Endothelial cell of umbilical vein (primary cell): ENCODE measurements around the gene ZFYVE26. TPM values are rescaled to one million over a fixed set of nuclear protein-coding genes. Genes with fewer than 3 reads are reported as not detected.

Experiments
- BruUV-seq: library from RNA; stranded (reverse); fragments of 400-500 nt; replicated peaks from 2 replicates; lab custom pipeline; 2021; lab: Mats Ljungman, UMichigan
- CTCF ChIA-PET: fragments of 300-600, 350-600 bp; sonication (Branson Sonifier 250); formaldehyde crosslinking; loops from one replicate; lab custom pipeline; 2021; ENCODE audit warnings: antibody characterized with exemption, inconsistent platforms; lab: Charles Lee
- POLR2A ChIA-PET: fragments of 300-600, 350-600 bp; sonication (Branson Sonifier 250); formaldehyde crosslinking; loops from one replicate; lab custom pipeline; 2021; ENCODE audit warnings: antibody characterized with exemption, inconsistent platforms; lab: Charles Lee
- DNase-seq: peaks from one replicate; pipeline ENCODE4 v3.0.0-alpha.2; 2011; ENCODE audit warnings: low read depth, low spot score
- FAIRE-seq: peaks from 2 replicates; lab custom pipeline; 2011; peaks lifted over from hg19 to GRCh38; lab: Jason Lieb, UNC
- H2AFZ ChIP-seq: 2 replicates; pipeline ENCODE4 v1.6.0; 2012; ENCODE audit warnings: low read depth, low read length, control low read depth, inconsistent platforms
- H3K27ac ChIP-seq: 2 replicates; pipeline ENCODE4 v1.5.1; 2011; ENCODE audit warnings: low read depth, mild to moderate bottlenecking, control low read depth, low read length, moderate library complexity; ENCODE audit not compliant: insufficient read depth
- H3K27me3 ChIP-seq, 2 experiments: 2 replicates each; pipeline versions ENCODE4 v1.6.0 to v1.6.1; 2011; ENCODE audit warnings: low read length in 2 of 2, mixed read lengths in 1 of 2; ENCODE audit not compliant: control insufficient read depth in 2 of 2, insufficient read depth in 2 of 2
- H3K36me3 ChIP-seq, 2 experiments: 2 replicates in 1 of 2; 3 replicates in 1 of 2; pipeline ENCODE4 v1.5.1; 2011; ENCODE audit warnings: low read length in 2 of 2, mild to moderate bottlenecking in 1 of 2, moderate library complexity in 1 of 2; ENCODE audit not compliant: control insufficient read depth in 2 of 2, insufficient read depth in 2 of 2; ENCODE audit errors: extremely low read depth in 1 of 2
- H3K4me1 ChIP-seq: 3 replicates; pipeline ENCODE4 v1.5.1; 2011; ENCODE audit warnings: mild to moderate bottlenecking, low read length; ENCODE audit not compliant: control insufficient read depth, insufficient read depth; ENCODE audit errors: extremely low read depth
- H3K4me2 ChIP-seq: 2 replicates; pipeline ENCODE4 v1.6.1; 2011; ENCODE audit warnings: low read length, control low read depth, mixed read lengths; ENCODE audit not compliant: insufficient read depth
- H3K4me3 ChIP-seq, 3 experiments: fragments of 200-600 bp in 1 of 3; sonication (generic), shearing (Covaris generic) in 1 of 3; replicated peaks in 1 of 3; 2 replicates each; pipeline ENCODE4 v1.5.1; 2011 to 2016; ENCODE audit warnings: control low read depth in 3 of 3, low read length in 3 of 3, mild to moderate bottlenecking in 2 of 3, inconsistent platforms in 1 of 3, low read depth in 1 of 3, moderate library complexity in 1 of 3; ENCODE audit not compliant: insufficient read depth in 1 of 3
- H3K79me2 ChIP-seq: 2 replicates; pipeline ENCODE4 v1.6.0; 2012; ENCODE audit warnings: low read length, inconsistent platforms; ENCODE audit not compliant: control insufficient read depth, insufficient read depth
- H3K9ac ChIP-seq: replicated peaks from 2 replicates; pipeline ENCODE3; 2011; ENCODE audit warnings: low read length, control low read depth; ENCODE audit not compliant: insufficient read depth; ENCODE audit errors: extremely low read depth
- H3K9me1 ChIP-seq: replicated peaks from 3 replicates; pipeline ENCODE4 v1.6.0; 2011; ENCODE audit warnings: mild to moderate bottlenecking, low read length; ENCODE audit not compliant: control insufficient read depth, insufficient read depth; ENCODE audit errors: extremely low read depth
- H3K9me3 ChIP-seq: replicated peaks from 2 replicates; pipeline ENCODE4 v1.5.1; 2012; ENCODE audit warnings: low read length, inconsistent platforms; ENCODE audit not compliant: control insufficient read depth, insufficient read depth
- H4K20me1 ChIP-seq: replicated peaks from 2 replicates; pipeline ENCODE3; 2011; ENCODE audit warnings: mild to moderate bottlenecking, low read length; ENCODE audit not compliant: control insufficient read depth, insufficient read depth; ENCODE audit errors: extremely low read depth
- EZH2 ChIP-seq: IDR thresholded peaks from 2 replicates; pipeline ENCODE4 v1.6.1; 2012; ENCODE audit warnings: borderline replicate concordance, low read depth, mild to moderate bottlenecking, moderate library complexity, low read length, inconsistent platforms; ENCODE audit not compliant: severe bottlenecking
- FOS ChIP-seq: IDR thresholded peaks from 2 replicates; pipeline ENCODE4 v1.6.1; 2011; ENCODE audit warnings: mild to moderate bottlenecking, low read length, moderate library complexity, borderline replicate concordance; ENCODE audit not compliant: insufficient read depth
- GATA2 ChIP-seq: IDR thresholded peaks from 2 replicates; pipeline ENCODE4 v1.7.0; 2011; ENCODE audit warnings: low read depth, mild to moderate bottlenecking, moderate library complexity, mixed read lengths, low read length; ENCODE audit not compliant: insufficient read length, insufficient read depth
- JUN ChIP-seq: IDR thresholded peaks from 2 replicates; pipeline ENCODE4 v1.6.1; 2011; ENCODE audit warnings: borderline replicate concordance, low read depth; ENCODE audit not compliant: insufficient read length, insufficient read depth
- MAX ChIP-seq: IDR thresholded peaks from 2 replicates; pipeline ENCODE4 v1.6.1; 2011; ENCODE audit not compliant: insufficient read depth, insufficient read length
- MYC ChIP-seq: IDR thresholded peaks from one replicate; pipeline ENCODE4 v1.6.1; 2011; ENCODE audit warnings: mild to moderate bottlenecking, low read depth, low read length
- POLR2A ChIP-seq: IDR thresholded peaks from 2 replicates; pipeline ENCODE4 v1.6.1; 2012; ENCODE audit warnings: low read depth, mild to moderate bottlenecking, control low read depth, low read length
- POLR2AphosphoS5 ChIP-seq: IDR thresholded peaks from 2 replicates; pipeline ENCODE4 v1.6.1; 2012; ENCODE audit warnings: low read depth, mild to moderate bottlenecking, control low read depth, low read length, moderate library complexity; ENCODE audit not compliant: insufficient read depth
- dilution Hi-C: fragments of 300-500 bp; cut with MboI; formaldehyde crosslinking; loops from one replicate; pipeline ENCODE4 v1.15.0; 2019; ENCODE audit warnings: low sequenced_read_pairs; ENCODE audit not compliant: extremely low pct_ligation_motif_present
- intact Hi-C: fragments of 100-400 bp; cut with micrococcal nuclease; formaldehyde crosslinking; loops from one replicate; pipeline ENCODE4 v1.10.0; 2022
- polyA plus RNA-seq, 4 experiments: library from polyadenylated mRNA; depleted of rRNA in 3 of 4; stranded (reverse) in 3 of 4; unstranded in 1 of 4; fragments of >200 nt; gene quantifications; 2 replicates each; pipeline versions ENCODE4 v1.2.1 to v1.2.3, GENCODE V29; 2011 to 2012; ENCODE audit warnings: missing spikeins in 1 of 4
- total RNA-seq: library from RNA; stranded (reverse); gene quantifications from 2 replicates; pipeline ENCODE4 v1.2.3, GENCODE V29; 2021
- TF ChIP-seq, protein P1 (sequence below), 2 donors: IDR thresholded peaks; 1 replicate in 1 of 2; 2 replicates in 1 of 2; pipeline ENCODE4 v1.5.1; 2011; ENCODE audit warnings: low read length in 2 of 2, mild to moderate bottlenecking in 2 of 2, moderate library complexity in 2 of 2, control low read depth in 1 of 2, inconsistent platforms in 1 of 2, low read depth in 1 of 2; ENCODE audit not compliant: insufficient read depth in 1 of 2; ENCODE audit errors: extremely low read depth in 1 of 2

ZFYVE26 gene
- total and polyA plus RNA-seq, 2 donors (not counting 3 experiments of a cell fraction or from before 2014, with no cell fraction given), result 15.3 to 26.3 TPM

DNA sequence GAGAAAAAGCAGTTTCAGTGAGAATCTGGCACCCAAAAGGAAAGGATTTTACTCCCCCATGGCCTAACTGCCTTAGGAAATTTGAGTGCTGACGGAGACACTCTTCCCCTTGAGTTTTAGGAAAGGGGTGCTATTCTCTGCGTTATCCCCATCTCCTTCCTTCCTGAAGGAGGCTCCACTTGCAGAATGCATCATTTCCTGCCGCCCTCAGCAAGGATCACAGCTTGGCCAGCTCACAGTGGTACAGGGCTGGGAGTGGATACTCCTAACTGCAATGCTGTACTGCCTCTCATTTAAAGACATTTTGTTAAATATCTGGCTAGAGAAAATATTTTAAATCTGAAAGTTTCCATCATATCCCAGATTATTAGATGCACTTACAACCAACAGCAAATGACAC is 81.7 kb downstream of the ZFYVE26 start:
- no peak for TF ChIP-seq POLR2AphosphoS5
- TF ChIP-seq JUN, result no peak
- no peak for TF ChIP-seq MYC
- TF ChIP-seq POLR2A, result no peak
- TF ChIP-seq EZH2, result no peak
- TF ChIP-seq, protein P1, sequence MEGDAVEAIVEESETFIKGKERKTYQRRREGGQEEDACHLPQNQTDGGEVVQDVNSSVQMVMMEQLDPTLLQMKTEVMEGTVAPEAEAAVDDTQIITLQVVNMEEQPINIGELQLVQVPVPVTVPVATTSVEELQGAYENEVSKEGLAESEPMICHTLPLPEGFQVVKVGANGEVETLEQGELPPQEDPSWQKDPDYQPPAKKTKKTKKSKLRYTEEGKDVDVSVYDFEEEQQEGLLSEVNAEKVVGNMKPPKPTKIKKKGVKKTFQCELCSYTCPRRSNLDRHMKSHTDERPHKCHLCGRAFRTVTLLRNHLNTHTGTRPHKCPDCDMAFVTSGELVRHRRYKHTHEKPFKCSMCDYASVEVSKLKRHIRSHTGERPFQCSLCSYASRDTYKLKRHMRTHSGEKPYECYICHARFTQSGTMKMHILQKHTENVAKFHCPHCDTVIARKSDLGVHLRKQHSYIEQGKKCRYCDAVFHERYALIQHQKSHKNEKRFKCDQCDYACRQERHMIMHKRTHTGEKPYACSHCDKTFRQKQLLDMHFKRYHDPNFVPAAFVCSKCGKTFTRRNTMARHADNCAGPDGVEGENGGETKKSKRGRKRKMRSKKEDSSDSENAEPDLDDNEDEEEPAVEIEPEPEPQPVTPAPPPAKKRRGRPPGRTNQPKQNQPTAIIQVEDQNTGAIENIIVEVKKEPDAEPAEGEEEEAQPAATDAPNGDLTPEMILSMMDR (IDR thresholded peaks at IDR 0.05; ENCODE audit: extremely low read depth in 1 of 2, insufficient read depth in 1 of 2, low read depth in 1 of 2, low read length in 2 of 2), result no peak
- TF ChIP-seq FOS, result no peak
- no peak for TF ChIP-seq GATA2
- no peak for TF ChIP-seq MAX
- H4K20me1 ChIP-seq, result no peaks in the 10 kb centered on the region
- H3K4me3 ChIP-seq, result no peak overlapping the region
- FAIRE-seq (peak; percentile 62), DNase-seq (peak; percentile 24)
- no peaks in the 10 kb centered on the region for H3K36me3 ChIP-seq
- H3K9me1 ChIP-seq, result no peaks in the 10 kb centered on the region
- H3K79me2 ChIP-seq, result no peaks in the 10 kb centered on the region
- intact Hi-C loops (no loop called here), dilution Hi-C loops (no loop called here)
- peak overlapping the region; percentile 79 for H2AFZ ChIP-seq
- H3K9me3 ChIP-seq, result no peaks in the 10 kb centered on the region
- no TSS peak for BruUV-seq
- H3K4me2 ChIP-seq, result peak overlapping the region; percentile 20
- peaks cover 15% of the 10 kb centered on the region for H3K4me1 ChIP-seq
- no peak overlapping the region for H3K27ac ChIP-seq
- ChIA-PET CTCF (interaction anchor here (1.0 to 1.8 kb wide), 3 partner anchors 30 to 375 kb away, joined by 3 to 7 read pairs (median 5); partner anchors contain the start of gene ATP6V1D), POLR2A (no interaction called here)
- H3K9ac ChIP-seq, result no peak overlapping the region
- H3K27me3 ChIP-seq, result peaks cover 2 to 4% of the 10 kb centered on the region in 2 experiments
